NCI-H1092 treated with DMSO at 0.1 percent for 48 hours (cell line): Measurements from ENCODE around the gene SCTR.

Experiments used
- DNase-seq: peaks from one replicate; lab custom pipeline; 2025; lab: John Stamatoyannopoulos, UW

Gene SCTR

DNA sequence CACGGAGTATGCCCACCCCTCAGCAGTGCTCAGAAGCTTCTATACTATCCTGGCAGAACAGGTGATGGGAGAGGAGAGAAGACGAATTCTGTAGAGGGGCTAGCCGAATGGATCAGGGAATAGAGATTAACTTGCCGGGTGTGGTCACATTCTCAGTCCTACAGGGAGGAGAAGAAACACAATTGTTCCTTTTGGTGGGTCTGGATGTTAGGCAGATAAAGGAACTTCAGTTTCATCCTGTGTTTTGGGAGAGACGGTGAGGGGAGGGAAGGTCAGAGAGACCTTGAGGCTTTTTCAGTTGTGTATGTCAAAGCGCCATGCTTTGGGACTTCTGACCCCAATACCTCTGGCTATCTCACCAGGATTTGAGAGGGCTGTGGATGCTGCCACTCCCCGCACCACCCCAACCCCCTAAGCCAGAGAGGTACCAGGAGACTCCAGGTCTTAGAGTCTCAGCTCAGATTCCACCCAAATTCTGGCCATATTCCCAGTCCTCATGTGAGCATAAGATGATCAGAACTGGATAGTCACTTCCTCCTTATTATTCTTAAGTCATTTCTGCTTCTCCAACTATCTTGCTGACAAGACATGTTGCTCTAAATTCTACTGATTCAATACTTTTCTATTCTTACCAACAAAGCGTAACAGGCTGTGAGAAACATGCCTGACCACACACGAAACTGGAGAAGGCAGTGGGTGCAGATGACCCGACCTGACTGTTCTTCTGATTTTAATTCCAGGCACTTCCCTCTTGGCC, 94.9 kb downstream of the SCTR start:
- no peak for DNase-seq

DNA sequence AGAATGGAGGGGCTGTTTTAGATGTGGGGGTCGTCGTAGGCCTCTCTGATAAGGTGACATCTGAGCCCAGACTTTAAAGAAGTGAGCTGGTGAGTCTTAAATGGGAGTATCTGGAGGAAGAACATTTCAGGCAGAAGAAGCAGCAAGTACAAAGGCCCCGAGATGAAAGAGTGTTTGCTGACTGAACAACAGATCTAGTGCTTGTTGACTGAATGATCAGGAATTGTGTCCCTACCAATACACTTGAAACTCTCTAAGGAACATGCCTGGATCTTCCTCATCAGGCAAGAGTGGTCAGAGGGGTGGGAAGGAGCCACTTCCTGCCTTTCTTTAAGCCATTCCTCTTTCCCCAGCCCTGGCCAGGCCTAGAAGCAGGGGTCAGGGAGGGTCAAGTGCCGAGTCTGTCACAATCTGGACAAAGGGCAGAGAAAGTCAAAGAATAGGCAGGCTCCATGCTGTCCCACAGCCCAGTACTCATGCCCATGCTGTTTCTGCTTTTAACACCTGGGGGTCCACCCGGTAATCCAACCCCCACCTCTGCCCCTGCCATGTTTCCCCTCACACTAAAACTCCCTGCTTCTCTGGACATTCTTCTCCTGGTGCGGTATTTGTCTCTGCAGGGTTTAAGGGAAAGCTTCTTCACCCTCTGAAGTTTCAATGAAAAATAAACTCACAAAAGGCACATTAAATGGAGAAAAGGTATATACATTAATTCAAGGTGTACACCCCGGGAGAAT, 95.6 kb downstream of the SCTR start:
- DNase-seq, result no peak

GRCh38 chr2:119427756-119428155, 96.5 kb downstream of the SCTR start:
- DNase-seq, result no peak

DNA sequence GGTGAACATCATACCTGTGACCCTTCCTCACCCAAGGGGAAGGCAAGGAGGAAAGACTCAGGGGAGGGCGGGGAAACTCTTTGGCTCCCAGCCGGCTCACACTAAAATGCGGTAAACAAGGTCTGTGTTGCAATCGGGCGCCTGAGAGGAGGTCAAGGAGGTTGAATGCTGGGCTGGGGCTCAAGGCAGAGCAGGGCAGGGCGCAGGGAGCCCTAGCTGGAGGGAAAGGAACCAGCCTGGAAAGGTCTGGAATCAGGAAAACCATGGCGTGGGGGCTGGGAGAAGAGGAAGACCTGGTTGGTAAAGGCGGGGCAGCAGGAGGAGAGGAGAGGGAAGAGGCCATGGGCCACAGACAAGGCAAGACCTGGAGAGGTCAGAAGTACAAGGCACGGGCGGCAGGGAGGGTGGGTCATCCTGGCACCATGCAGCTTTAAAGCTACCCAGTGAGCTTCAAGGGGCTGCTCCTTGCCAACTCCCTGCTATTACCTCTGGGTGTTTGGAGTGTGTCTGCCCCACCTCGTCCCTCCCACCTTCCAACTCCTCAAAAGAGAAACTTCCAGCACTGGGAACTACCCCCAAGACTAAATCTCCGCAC, 97.4 kb downstream of the SCTR start:
- no peak for DNase-seq

- no peak for DNase-seq
These were observed 97.9 kb downstream of the SCTR start for GRCh38 chr2:119426396-119426675.

DNA sequence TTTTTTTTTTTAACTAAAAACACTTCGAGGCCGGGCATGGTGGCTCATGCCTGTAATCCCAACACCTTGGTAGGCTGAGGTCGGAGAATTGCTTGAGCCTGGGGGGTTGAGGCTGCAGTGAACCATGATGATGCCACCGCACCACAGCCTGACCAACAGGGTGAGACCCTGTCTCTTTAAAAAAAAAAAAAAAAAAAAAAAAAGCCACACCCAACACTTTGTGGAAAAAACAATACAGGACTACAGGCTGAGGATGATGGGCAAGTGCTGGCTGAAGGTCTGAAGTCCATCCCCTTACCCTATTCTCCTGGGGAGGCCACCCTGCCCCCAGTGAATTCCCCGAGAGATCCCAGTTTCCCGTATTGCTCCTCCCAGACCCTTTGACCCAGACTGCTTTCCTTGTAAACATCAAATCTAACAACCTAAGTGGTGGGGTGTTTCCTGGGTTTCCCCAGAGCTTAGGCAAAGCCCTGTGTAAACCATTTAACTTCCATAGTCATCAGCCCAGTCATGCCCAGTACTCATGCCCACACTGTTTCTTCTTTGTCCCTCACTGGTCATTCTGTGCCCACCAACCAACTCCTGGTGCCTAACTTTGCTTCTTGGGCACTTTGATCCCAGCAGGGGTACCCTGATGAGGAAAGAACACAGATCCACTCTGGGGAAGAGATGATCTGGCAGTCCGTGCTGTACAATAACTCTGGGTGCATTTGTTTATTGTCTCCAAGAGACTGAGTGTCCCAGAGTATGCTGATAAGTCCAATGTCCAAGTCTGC, 98.5 kb downstream of the SCTR start:
- no peak for DNase-seq

DNA sequence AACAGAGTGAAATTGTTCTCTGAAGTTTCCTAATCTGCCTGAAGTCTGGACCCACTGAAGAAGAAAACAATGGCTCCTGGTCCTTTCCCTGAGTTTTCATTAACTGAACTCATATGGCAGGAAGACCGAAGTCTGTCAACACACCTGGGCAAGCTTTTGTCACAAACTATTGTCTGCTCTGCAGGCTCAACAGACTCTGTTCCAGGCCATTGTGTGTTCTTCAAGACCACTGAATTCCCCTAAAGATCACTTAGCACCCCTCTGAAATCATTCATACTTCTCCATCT, 99.2 kb downstream of the SCTR start:
- no peak for DNase-seq

- DNase-seq, result no peak
These were observed 99.8 kb downstream of the SCTR start for GRCh38 chr2:119424284-119425118.

- no peak for DNase-seq
These were observed 100.5 kb downstream of the SCTR start for GRCh38 chr2:119423811-119424210.

DNA sequence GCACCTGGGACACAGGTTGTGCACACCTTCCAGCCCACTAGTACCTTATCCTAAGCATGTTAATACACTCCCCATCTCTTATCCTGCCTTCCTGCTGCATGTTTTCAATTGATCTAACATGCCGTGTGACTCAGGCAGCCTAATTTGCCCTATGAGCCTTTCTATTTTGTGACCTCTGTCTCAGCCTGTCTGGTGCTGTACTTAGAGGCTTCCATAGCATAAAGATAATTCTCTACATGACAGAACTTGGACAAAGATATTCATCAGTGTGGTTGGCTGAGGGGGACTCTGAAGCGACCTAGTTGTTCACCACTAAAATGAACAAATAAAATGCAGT, 101.2 kb downstream of the SCTR start:
- no peak for DNase-seq

DNA sequence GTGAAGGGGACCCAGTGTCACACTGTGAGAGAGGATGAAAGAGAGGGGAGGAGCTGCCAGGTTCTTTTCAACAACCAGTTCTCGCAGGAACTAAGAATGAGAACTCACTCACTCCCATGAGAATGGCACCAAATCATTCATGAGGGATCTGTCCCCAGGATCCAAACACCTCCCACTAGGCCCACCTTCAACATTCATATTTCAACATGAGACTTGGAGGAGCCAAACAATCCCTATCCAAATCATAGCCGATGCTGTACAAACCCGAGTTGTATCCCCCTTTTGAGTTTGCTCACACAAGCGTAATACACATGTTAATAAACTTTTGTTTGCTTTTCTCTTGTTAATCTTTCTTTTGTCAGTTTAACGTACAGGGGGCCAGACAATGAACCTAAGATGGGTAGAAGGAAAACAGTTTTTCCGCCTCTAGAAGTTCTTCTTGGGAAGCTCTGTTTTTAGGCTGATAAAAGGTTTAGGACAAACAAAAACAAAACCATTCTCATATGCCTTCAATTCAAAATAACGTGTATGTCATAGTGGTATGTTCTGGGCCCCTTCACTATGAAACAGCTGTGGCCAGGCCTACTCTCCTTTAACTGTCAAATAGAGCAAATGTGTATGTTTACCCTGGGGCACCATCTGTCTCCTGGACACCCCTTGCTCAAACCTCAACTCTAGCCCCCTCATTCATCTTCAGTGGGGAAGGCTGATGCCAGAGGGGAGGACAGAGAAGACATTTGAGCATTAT, 101.7 kb downstream of the SCTR start:
- DNase-seq, result no peak

GRCh38 chr2:119421741-119422140, 102.5 kb downstream of the SCTR start:
- no peak for DNase-seq

- DNase-seq, result no peak
These were observed 103.0 kb downstream of the SCTR start for GRCh38 chr2:119421304-119421703.

- no peak for DNase-seq
These were observed 104.3 kb downstream of the SCTR start for GRCh38 chr2:119419803-119420508.

DNA sequence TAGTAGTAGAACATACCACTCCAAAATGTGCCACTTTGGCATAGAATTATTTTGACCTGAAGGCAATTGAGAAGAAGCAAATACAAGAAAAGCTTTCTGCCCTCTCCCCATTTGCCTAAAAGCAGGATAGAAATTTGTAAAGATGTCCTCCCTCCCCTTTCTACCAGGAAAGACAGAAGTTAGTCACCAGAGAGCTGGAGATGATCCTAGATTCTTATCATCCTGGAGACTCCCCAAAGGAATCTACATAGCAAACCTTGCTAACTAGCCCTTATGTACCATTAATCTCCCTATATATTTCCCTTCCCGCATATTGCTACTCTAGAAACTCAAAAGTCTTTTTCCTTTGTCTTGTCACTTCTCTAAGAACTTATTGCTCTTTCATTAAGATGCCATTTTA, 105.2 kb downstream of the SCTR start:
- no peak for DNase-seq

GRCh38 chr2:119417908-119418307, 106.4 kb downstream of the SCTR start:
- no peak for DNase-seq

DNA sequence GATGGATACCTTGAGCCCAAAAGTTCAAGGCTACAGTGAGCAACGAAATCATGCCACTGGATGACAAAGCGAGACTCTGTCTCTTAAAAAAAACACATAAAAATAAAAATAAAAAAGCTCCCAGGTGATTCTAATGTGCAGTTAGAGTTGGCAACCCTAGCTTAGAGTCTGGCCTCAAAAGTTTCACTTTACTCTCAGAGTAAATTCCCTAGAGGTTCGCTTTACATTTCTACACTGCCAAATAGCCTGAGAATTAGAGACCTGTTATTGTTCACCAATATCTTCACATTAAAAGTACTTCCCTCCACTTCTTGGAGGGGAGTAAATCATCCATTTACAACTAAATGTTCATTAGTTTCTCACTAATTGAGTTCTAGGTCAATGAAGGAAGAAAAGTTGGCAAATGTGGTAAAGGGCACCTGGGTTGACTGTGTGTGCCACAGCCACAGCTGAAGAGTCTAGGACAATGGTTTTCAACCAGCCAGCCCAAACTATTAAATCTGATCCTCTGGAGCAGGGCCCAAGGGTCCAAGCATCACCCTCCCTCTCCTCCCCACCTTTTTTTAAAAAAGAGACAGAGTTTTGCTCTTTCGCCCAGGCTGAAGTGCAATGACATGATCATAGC, 107.9 kb downstream of the SCTR start:
- no peak for DNase-seq

- no peak for DNase-seq
These were observed 108.7 kb downstream of the SCTR start for GRCh38 chr2:119415630-119416029.

GRCh38 chr2:119414894-119415293, 109.4 kb downstream of the SCTR start:
- no peak for DNase-seq

DNA sequence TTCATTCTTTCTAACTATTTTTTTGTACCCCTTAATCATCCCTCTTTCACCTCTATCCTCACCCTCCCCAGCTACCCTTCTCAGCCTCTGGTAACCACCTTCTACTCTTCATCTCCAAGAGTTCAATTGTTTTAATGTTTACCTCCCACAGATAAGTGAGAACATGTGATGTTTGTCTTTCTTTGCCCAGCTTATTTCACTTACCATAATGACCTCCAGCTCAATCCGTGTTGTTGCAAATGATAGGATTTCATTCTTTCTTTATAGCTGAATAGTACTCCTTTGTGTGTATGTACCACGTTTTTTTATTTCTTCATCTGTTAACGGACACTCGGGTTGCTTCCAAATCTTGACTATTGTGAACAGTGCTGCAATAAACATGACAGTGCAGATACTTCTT, 114.8 kb downstream of the SCTR start:
- no peak for DNase-seq
